Activated gamma-delta T cell treated with anti-CD3 and anti-CD28 coated beads, Interleukin-2, amount 50 U/mL, for 16 hours (primary cell): ENCODE measurements around the gene PRRX1.

Experiments
- DNase-seq: peaks from one replicate; pipeline ENCODE4 v3.0.0-alpha.2; 2020; ENCODE audit warnings: low read depth

PRRX1 gene

GRCh38 chr1:170664093-170664827 is at the start of gene PRRX1:
PRRX1 (plus strand) TSS chr1:170664131; CDS start chr1:170664219, 88 bp downstream.
- DNase-seq: no peak

GRCh38 chr1:170617591-170618330 is 46.2 kb upstream of the PRRX1 start:
- DNase-seq: no peak

GRCh38 chr1:170618421-170618820 is 45.5 kb upstream of the PRRX1 start:
- DNase-seq: no peak

GRCh38 chr1:170619241-170620028 is 44.5 kb upstream of the PRRX1 start:
- no peak for DNase-seq

GRCh38 chr1:170620164-170620563 is 43.8 kb upstream of the PRRX1 start:
- DNase-seq: no peak

GRCh38 chr1:170623171-170623570 is 40.8 kb upstream of the PRRX1 start:
- no peak for DNase-seq

- DNase-seq: no peak
Measured at GRCh38 chr1:170624146-170624545, 39.8 kb upstream of the PRRX1 start.

GRCh38 chr1:170630977-170631376 is 33.0 kb upstream of the PRRX1 start:
- no peak for DNase-seq

GRCh38 chr1:170634293-170634692 is 29.6 kb upstream of the PRRX1 start:
- no peak for DNase-seq

- DNase-seq: no peak
Measured at GRCh38 chr1:170634824-170635410, 29.0 kb upstream of the PRRX1 start.

GRCh38 chr1:170640581-170640980 is 23.4 kb upstream of the PRRX1 start:
- DNase-seq: no peak

- no peak for DNase-seq
Measured at GRCh38 chr1:170657275-170657853, 6.6 kb upstream of the PRRX1 start.

- DNase-seq: no peak
Measured at GRCh38 chr1:170659399-170660035, 4.4 kb upstream of the PRRX1 start.

- no peak for DNase-seq
Measured at GRCh38 chr1:170660281-170660713, 3.6 kb upstream of the PRRX1 start.

GRCh38 chr1:170660871-170661645 is 2.9 kb upstream of the PRRX1 start:
- DNase-seq: no peak

- DNase-seq: no peak
Measured at GRCh38 chr1:170661646-170662411, 2.1 kb upstream of the PRRX1 start.

GRCh38 chr1:170662561-170663403 is 1.1 kb upstream of the PRRX1 start:
- no peak for DNase-seq

- no peak for DNase-seq
Measured at GRCh38 chr1:170663404-170664092, 383 bp upstream of the PRRX1 start.
